GM12878 (cell line): ENCODE results near the gene S1PR4. TPM values are rescaled to one million over a fixed set of nuclear protein-coding genes. Genes with fewer than 3 reads are reported as not detected.
A peak's percentile ranks its signal among the peaks of the same experiment; 100 is the strongest.

Experiments
- ATAC-seq: fragments of 200-7000 bp; cut with Tn5 transposase; 3 replicates; pipeline ENCODE4 v1.9.1; 2020; ENCODE audit warnings: mild to moderate bottlenecking, moderate library complexity
- BruUV-seq: library from RNA; stranded (reverse); fragments of 400-500 nt; replicated peaks from 2 replicates; lab custom pipeline; 2021; lab: Mats Ljungman, UMichigan
- CTCF ChIA-PET: fragments of 300-600 bp; sonication (Branson Sonifier 250); formaldehyde crosslinking; extraction: SDS; loops from one replicate; lab custom pipeline; 2021; ENCODE audit warnings: inconsistent platforms; lab: Yijun Ruan, JAX
- POLR2A ChIA-PET: fragments of 350-600 bp; formaldehyde crosslinking; extraction: SDS; loops from one replicate; lab custom pipeline; 2021; ENCODE audit warnings: inconsistent platforms; lab: Charles Lee
- RAD21 ChIA-PET: fragments of 300-600 bp; sonication (Branson Sonifier 250); formaldehyde crosslinking; loops from one replicate; lab custom pipeline; 2023; ENCODE audit warnings: antibody characterized with exemption; ENCODE audit not compliant: unreplicated experiment; lab: Charles Lee
- SMC1A ChIA-PET: fragments of 300-600 bp; sonication (Branson Sonifier 250); formaldehyde crosslinking; loops from one replicate; lab custom pipeline; 2023; ENCODE audit not compliant: unreplicated experiment, uncharacterized antibody; lab: Charles Lee
- DNase-seq: peaks from one replicate; pipeline ENCODE4 v3.0.0-alpha.2; 2011; ENCODE audit warnings: low read depth, low spot score
- FAIRE-seq: peaks from 3 replicates; lab custom pipeline; 2011; peaks lifted over from hg19 to GRCh38; lab: Jason Lieb, UNC
- H2AFZ ChIP-seq: 2 replicates; pipeline ENCODE4 v1.6.0; 2011; ENCODE audit warnings: low read depth, low read length, control low read depth; ENCODE audit not compliant: control insufficient read depth
- H3K27ac ChIP-seq: 2 replicates; pipeline ENCODE4 v1.5.1; 2011; ENCODE audit warnings: control low read depth; ENCODE audit not compliant: control insufficient read depth, insufficient read depth
- H3K27me3 ChIP-seq, 2 experiments: replicated peaks in 1 of 2; 2 replicates each; pipeline versions ENCODE4 v1.6.0 to v1.6.1; 2011; ENCODE audit warnings: low read length in 1 of 2; ENCODE audit not compliant: control insufficient read depth in 2 of 2, insufficient read depth in 2 of 2
- H3K36me3 ChIP-seq, 2 experiments: 2 replicates each; pipeline ENCODE4 v1.5.1; 2011; ENCODE audit warnings: low read length in 1 of 2; ENCODE audit not compliant: control insufficient read depth in 2 of 2, insufficient read depth in 2 of 2
- H3K4me1 ChIP-seq: 2 replicates; pipeline ENCODE4 v1.6.1; 2011; ENCODE audit warnings: mild to moderate bottlenecking, low read length, moderate library complexity, mixed read lengths; ENCODE audit not compliant: control insufficient read depth, insufficient read depth
- H3K4me2 ChIP-seq: 2 replicates; pipeline ENCODE4 v1.6.0; 2011; ENCODE audit warnings: control low read depth; ENCODE audit not compliant: control insufficient read depth, insufficient read depth
- H3K4me3 ChIP-seq: fragments of 200-600 bp; sonication (generic); 2 replicates; pipeline ENCODE4 v1.5.1; 2016
- H3K79me2 ChIP-seq: 2 replicates; pipeline ENCODE4 v1.6.0; 2011; ENCODE audit warnings: low read length; ENCODE audit not compliant: control insufficient read depth, insufficient read depth
- H3K9ac ChIP-seq: 2 replicates; pipeline ENCODE4 v1.8.0; 2011; ENCODE audit warnings: low read length, control low read depth, mixed read lengths; ENCODE audit not compliant: control insufficient read depth, insufficient read depth
- H3K9me3 ChIP-seq: replicated peaks from 3 replicates; pipeline ENCODE4 v1.5.1; 2011; ENCODE audit warnings: mild to moderate bottlenecking, low read length; ENCODE audit not compliant: control insufficient read depth, insufficient read depth
- H4K20me1 ChIP-seq: 2 replicates; pipeline ENCODE4 v1.6.0; 2011; ENCODE audit not compliant: control insufficient read depth, insufficient read depth
- BMI1 ChIP-seq: fragments of 450-650 bp; IDR thresholded peaks from 2 replicates; pipeline ENCODE4 v1.6.1; 2016; ENCODE audit warnings: mild to moderate bottlenecking, moderate library complexity, borderline replicate concordance
- IKZF1 ChIP-seq: fragments of 450-650 bp; conservative IDR thresholded peaks from 2 replicates; pipeline ENCODE4 v1.6.1; 2017; ENCODE audit warnings: antibody characterized with exemption, mild to moderate bottlenecking
- NBN ChIP-seq: fragments of 450-650 bp; IDR thresholded peaks from 2 replicates; pipeline ENCODE4 v1.6.1; 2016
- SMARCA5 ChIP-seq: fragments of 450-650 bp; IDR thresholded peaks from 2 replicates; pipeline ENCODE4 v1.6.1; 2017; ENCODE audit warnings: mild to moderate bottlenecking
- WGBS: methylation state at CpG from one replicate; pipeline ENCODE4 v1.1.6; 2016; ENCODE audit warnings: low lambda C conversion rate; ENCODE audit not compliant: insufficient replicate concordance, insufficient coverage; ENCODE audit errors: missing lambda C conversion rate; 5-methylcytosine and 5-hydroxymethylcytosine counted together
- in situ Hi-C: fragments of 300-500 bp; cut with MboI; formaldehyde crosslinking; loops from 9 replicates; pipeline ENCODE4 v1.14.3; 2018; ENCODE audit warnings: mixed read lengths
- intact Hi-C: fragments of 100-400 bp; cut with micrococcal nuclease; formaldehyde crosslinking; loops from one replicate; pipeline ENCODE4 v1.14.2; 2022; ENCODE audit not compliant: unreplicated experiment
- polyA plus RNA-seq, 11 experiments: library from polyadenylated mRNA; depleted of rRNA in 4 of 11; unstranded in 6 of 11; stranded (reverse) in 5 of 11; fragments of >200 nt; fragmentation: Nextera tagmentation in 4 of 11; fragmentation: Illumina TruSeq in 1 of 11; extraction: Ambion mirVana in 4 of 11; extraction: Trizol in 1 of 11; gene quantifications; 1 replicate in 1 of 11; 2 replicates in 10 of 11; pipeline versions ENCODE4 v1.2.1 to v1.2.3, GENCODE V29; 2011 to 2016; ENCODE audit warnings: inconsistent platforms in 2 of 11, missing spikeins in 2 of 11, low read depth in 1 of 11
- total RNA-seq, 4 experiments: library from RNA; depleted of rRNA in 3 of 4; stranded (reverse); fragments of >200 nt in 3 of 4; fragmentation: Illumina TruSeq in 1 of 4; extraction: Trizol in 1 of 4; gene quantifications; 2 replicates each; pipeline versions ENCODE4 v1.2.1 to v1.2.3, GENCODE V29; 2013 to 2021
- TF ChIP-seq, protein P1 (sequence below): fragments of 450-650 bp; formaldehyde crosslinking; IDR thresholded peaks from 2 replicates; pipeline ENCODE4 v1.5.0; 2022; ENCODE audit warnings: mild to moderate bottlenecking, missing genetic modification characterization

The S1PR4 gene
- total and polyA plus RNA-seq, 10 of the 15 experiments (the other 5 are each of a cell fraction or from before 2014, with no cell fraction given) = 0.19 to 57.7 (median 32.4) TPM; not detected in 1

DNA sequence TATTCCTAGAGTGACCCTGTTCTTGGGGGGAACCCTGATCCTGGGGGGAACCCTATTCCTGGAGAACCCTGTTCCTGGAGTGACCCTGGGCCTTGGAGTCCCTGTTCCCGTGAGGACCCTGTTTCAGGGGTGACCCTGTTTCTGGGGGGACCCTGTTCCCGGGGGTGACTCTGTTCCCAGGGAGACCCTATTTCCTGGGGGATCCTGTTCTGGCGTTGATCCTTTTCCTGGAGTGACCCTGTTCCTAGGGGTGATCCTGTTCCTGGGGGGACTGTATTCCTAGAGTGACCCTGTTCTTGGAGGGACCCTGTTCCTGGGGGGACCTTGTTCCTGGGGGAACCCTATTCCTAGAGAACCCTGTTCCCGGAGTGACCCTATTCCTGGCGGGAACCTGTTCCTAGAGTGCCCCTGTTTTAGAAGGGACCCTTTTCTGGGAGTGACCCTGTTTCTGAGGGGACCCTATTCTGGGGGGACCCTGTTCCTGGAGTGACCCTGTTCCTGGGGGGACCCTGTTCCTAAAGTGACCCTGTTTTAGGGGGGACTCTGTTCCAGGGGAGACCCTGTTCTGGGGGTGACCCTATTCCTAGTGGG is 27.7 kb upstream of the S1PR4 start:
- DNase-seq (no peak), FAIRE-seq (no peak), ATAC-seq (no peak)
- RAD21 ChIA-PET = no interaction called here
- CTCF ChIA-PET = interaction anchor here (1.0 to 1.2 kb wide), 2 partner anchors 22 to 25 kb away, joined by 3 to 4 read pairs; no protein-coding TSS in a partner anchor
- TF ChIP-seq NBN (no peak), SMARCA5 (no peak), BMI1 (no peak), IKZF1 (peak; percentile 31; the same call in 1 of the 2 replicates)
- TF ChIP-seq, protein P1, sequence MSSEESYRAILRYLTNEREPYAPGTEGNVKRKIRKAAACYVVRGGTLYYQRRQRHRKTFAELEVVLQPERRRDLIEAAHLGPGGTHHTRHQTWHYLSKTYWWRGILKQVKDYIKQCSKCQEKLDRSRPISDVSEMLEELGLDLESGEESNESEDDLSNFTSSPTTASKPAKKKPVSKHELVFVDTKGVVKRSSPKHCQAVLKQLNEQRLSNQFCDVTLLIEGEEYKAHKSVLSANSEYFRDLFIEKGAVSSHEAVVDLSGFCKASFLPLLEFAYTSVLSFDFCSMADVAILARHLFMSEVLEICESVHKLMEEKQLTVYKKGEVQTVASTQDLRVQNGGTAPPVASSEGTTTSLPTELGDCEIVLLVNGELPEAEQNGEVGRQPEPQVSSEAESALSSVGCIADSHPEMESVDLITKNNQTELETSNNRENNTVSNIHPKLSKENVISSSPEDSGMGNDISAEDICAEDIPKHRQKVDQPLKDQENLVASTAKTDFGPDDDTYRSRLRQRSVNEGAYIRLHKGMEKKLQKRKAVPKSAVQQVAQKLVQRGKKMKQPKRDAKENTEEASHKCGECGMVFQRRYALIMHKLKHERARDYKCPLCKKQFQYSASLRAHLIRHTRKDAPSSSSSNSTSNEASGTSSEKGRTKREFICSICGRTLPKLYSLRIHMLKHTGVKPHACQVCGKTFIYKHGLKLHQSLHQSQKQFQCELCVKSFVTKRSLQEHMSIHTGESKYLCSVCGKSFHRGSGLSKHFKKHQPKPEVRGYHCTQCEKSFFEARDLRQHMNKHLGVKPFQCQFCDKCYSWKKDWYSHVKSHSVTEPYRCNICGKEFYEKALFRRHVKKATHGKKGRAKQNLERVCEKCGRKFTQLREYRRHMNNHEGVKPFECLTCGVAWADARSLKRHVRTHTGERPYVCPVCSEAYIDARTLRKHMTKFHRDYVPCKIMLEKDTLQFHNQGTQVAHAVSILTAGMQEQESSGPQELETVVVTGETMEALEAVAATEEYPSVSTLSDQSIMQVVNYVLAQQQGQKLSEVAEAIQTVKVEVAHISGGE (CRISPR knock-in tag) = peak; percentile 36; the same call in 1 of the 2 replicates
- no TSS peak for BruUV-seq
- Histone ChIP-seq H3K9me3 (no peaks in the 10 kb centered on the region; the same call in 2 of the 3 replicates), H3K4me2 (no peak overlapping the region), H3K79me2 (peaks cover 5% of the 10 kb centered on the region; the same call in 1 of the 2 replicates), H3K27ac (no peak overlapping the region), H3K4me3 (no peak overlapping the region), H2AFZ (no peak overlapping the region), H4K20me1 (no peaks in the 10 kb centered on the region), H3K27me3 (no peaks in the 10 kb centered on the region), H3K4me1 (peaks cover 23% of the 10 kb centered on the region), H3K36me3 (peaks cover 0 to under 1% of the 10 kb centered on the region in 2 experiments; a peak in 3 of 4 replicates), H3K9ac (no peak overlapping the region)
- intact Hi-C loops = no loop called here
- 59% methylated on average over 5 of the region's 5 CpGs for WGBS
- POLR2A ChIA-PET = interaction anchor here (1.0 kb wide), 1 partner anchor 11 kb away, joined by 3 read pairs; no protein-coding TSS in a partner anchor
- SMC1A ChIA-PET = no interaction called here
- in situ Hi-C loops = no loop called here
